Thyroid gland (tissue), 4 donors: ENCODE data around the gene SLC6A3.

Experiments used
- POLR2A ChIP-seq, 2 donors: fragments of 450-650 bp; IDR thresholded peaks; one replicate each; pipeline ENCODE4 v1.6.1; 2017; ENCODE audit warnings: antibody characterized with exemption in 2 of 2, mild to moderate bottlenecking in 2 of 2, moderate library complexity in 1 of 2
- TF ChIP-seq, protein P1 (sequence below), 6 experiments: fragments of 200-600 bp in 3 of 6; fragments of 450-650 bp in 3 of 6; sonication (generic) in 3 of 6; IDR thresholded peaks; one replicate each; pipeline ENCODE4 v1.5.1; 2016 to 2019; ENCODE audit warnings: antibody characterized with exemption in 6 of 6, mild to moderate bottlenecking in 2 of 6, inconsistent platforms in 1 of 6, moderate library complexity in 1 of 6

- TF ChIP-seq, protein P1, sequence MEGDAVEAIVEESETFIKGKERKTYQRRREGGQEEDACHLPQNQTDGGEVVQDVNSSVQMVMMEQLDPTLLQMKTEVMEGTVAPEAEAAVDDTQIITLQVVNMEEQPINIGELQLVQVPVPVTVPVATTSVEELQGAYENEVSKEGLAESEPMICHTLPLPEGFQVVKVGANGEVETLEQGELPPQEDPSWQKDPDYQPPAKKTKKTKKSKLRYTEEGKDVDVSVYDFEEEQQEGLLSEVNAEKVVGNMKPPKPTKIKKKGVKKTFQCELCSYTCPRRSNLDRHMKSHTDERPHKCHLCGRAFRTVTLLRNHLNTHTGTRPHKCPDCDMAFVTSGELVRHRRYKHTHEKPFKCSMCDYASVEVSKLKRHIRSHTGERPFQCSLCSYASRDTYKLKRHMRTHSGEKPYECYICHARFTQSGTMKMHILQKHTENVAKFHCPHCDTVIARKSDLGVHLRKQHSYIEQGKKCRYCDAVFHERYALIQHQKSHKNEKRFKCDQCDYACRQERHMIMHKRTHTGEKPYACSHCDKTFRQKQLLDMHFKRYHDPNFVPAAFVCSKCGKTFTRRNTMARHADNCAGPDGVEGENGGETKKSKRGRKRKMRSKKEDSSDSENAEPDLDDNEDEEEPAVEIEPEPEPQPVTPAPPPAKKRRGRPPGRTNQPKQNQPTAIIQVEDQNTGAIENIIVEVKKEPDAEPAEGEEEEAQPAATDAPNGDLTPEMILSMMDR (IDR thresholded peaks at IDR 0.05), result no peak
- TF ChIP-seq POLR2A (IDR thresholded peaks at IDR 0.05), result no peak
Measured at GRCh38 chr5:1358726-1359025, 86.6 kb downstream of the SLC6A3 start.
